ENCODE results near the gene GABPB1.

The GABPB1 gene

GRCh38 chr15:50358845-50359244 lies 3.8 kb upstream of the GABPB1 start:
- no peak overlapping the region for H3K4me3 ChIP-seq (ENCODE audit: control insufficient read depth in 1 of 7, extremely low read depth in 1 of 7, insufficient read depth in 4 of 7, low read depth in 2 of 7, low read length in 6 of 7)
- no peak overlapping the region for H3K27ac ChIP-seq (ENCODE audit: insufficient read depth in 1 of 2, low read depth in 1 of 2, low read length in 2 of 2, poor library complexity in 1 of 2, severe bottlenecking in 2 of 2)
- H3K9me3 ChIP-seq (ENCODE audit: control extremely low read depth in 1 of 5, control insufficient read depth in 4 of 5, insufficient read depth in 2 of 5, low read depth in 1 of 5, low read length in 4 of 5): no peaks in the 10 kb centered on the region
- no peaks in the 10 kb centered on the region for H3K27me3 ChIP-seq (replicated peaks in 2 of 5; ENCODE audit: control insufficient read depth in 4 of 5, insufficient read depth in 5 of 5, low read length in 4 of 5)
- POLR2A ChIA-PET: no interaction called here
- CTCF ChIA-PET: interaction anchor here (0.9 to 1.0 kb wide), 3 partner anchors 9 to 204 kb away, joined by 3 to 4 read pairs (median 3); no protein-coding TSS in a partner anchor
- peaks cover 6 to 44% (median 14%) of the 10 kb centered on the region in 4 experiments for H3K36me3 ChIP-seq (ENCODE audit: control insufficient read depth in 4 of 4, insufficient read depth in 4 of 4, low read length in 3 of 4)
- no CpG with 5 or more reads among the region's 1 CpG for WGBS (ENCODE audit: insufficient coverage)
- DNase-seq: peak; percentile 63 to 81 (median 79)
- peaks cover 15 to 25% (median 19%) of the 10 kb centered on the region in 4 experiments for H3K4me1 ChIP-seq (ENCODE audit: control extremely low read depth in 1 of 4, control insufficient read depth in 4 of 4, insufficient read depth in 4 of 4, low read length in 3 of 4)

GRCh38 chr15:50355980-50356379 lies 982 bp upstream of the GABPB1 start:
- peak overlapping the region; percentile 95 to 96 for H3K27ac ChIP-seq (ENCODE audit: insufficient read depth in 1 of 2, low read depth in 1 of 2, low read length in 2 of 2, poor library complexity in 1 of 2, severe bottlenecking in 2 of 2)
- WGBS (ENCODE audit: insufficient coverage): 0% methylated on average over 1 of the region's 2 CpGs
- DNase-seq: no peak
- H3K4me3 ChIP-seq (ENCODE audit: control insufficient read depth in 1 of 7, extremely low read depth in 1 of 7, insufficient read depth in 4 of 7, low read depth in 2 of 7, low read length in 6 of 7): peak overlapping the region in 6 of 7 experiments; percentile 82 to 99 (median 96)
- CTCF ChIA-PET: interaction anchor here (1.2 kb wide), 1 partner anchor 110 kb away, joined by 3 read pairs; no protein-coding TSS in a partner anchor
- no peaks in the 10 kb centered on the region for H3K27me3 ChIP-seq (replicated peaks in 2 of 5; ENCODE audit: control insufficient read depth in 4 of 5, insufficient read depth in 5 of 5, low read length in 4 of 5)
- H3K4me1 ChIP-seq (ENCODE audit: control extremely low read depth in 1 of 4, control insufficient read depth in 4 of 4, insufficient read depth in 4 of 4, low read length in 3 of 4): peaks cover 28 to 49% (median 35%) of the 10 kb centered on the region in 4 experiments
- POLR2A ChIA-PET: interaction anchor here (0.6 to 1.5 kb wide), 4 partner anchors 30 to 331 kb away, joined by 3 to 6 read pairs (median 4); partner anchors contain the start of genes TRPM7 and USP8
- H3K36me3 ChIP-seq (ENCODE audit: control insufficient read depth in 4 of 4, insufficient read depth in 4 of 4, low read length in 3 of 4): peaks cover 3 to 22% (median 5%) of the 10 kb centered on the region in 4 experiments
- H3K9me3 ChIP-seq (ENCODE audit: control extremely low read depth in 1 of 5, control insufficient read depth in 4 of 5, insufficient read depth in 2 of 5, low read depth in 1 of 5, low read length in 4 of 5): no peaks in the 10 kb centered on the region

- H3K4me3 ChIP-seq (ENCODE audit: control insufficient read depth in 1 of 7, extremely low read depth in 1 of 7, insufficient read depth in 4 of 7, low read depth in 2 of 7, low read length in 6 of 7): peak overlapping the region; percentile 82 to 99 (median 95)
- peaks cover 32 to 54% (median 39%) of the 10 kb centered on the region in 4 experiments for H3K4me1 ChIP-seq (ENCODE audit: control extremely low read depth in 1 of 4, control insufficient read depth in 4 of 4, insufficient read depth in 4 of 4, low read length in 3 of 4)
- ChIA-PET POLR2A (interaction anchor here (1.0 to 1.5 kb wide), 4 partner anchors 26 to 331 kb away, joined by 3 to 4 read pairs (median 3); partner anchors contain the start of genes TRPM7 and USP8), CTCF (interaction anchor here (1.2 kb wide), 1 partner anchor 110 kb away, joined by 3 read pairs; no protein-coding TSS in a partner anchor)
- H3K27ac ChIP-seq (ENCODE audit: insufficient read depth in 1 of 2, low read depth in 1 of 2, low read length in 2 of 2, poor library complexity in 1 of 2, severe bottlenecking in 2 of 2): peak overlapping the region; percentile 95 to 96
- no peaks in the 10 kb centered on the region for H3K9me3 ChIP-seq (ENCODE audit: control extremely low read depth in 1 of 5, control insufficient read depth in 4 of 5, insufficient read depth in 2 of 5, low read depth in 1 of 5, low read length in 4 of 5)
- WGBS (ENCODE audit: insufficient coverage): 0% methylated on average over 6 of the region's 8 CpGs
- peaks cover 3 to 19% (median 4%) of the 10 kb centered on the region in 4 experiments for H3K36me3 ChIP-seq (ENCODE audit: control insufficient read depth in 4 of 4, insufficient read depth in 4 of 4, low read length in 3 of 4)
- no peaks in the 10 kb centered on the region for H3K27me3 ChIP-seq (replicated peaks in 2 of 5; ENCODE audit: control insufficient read depth in 4 of 5, insufficient read depth in 5 of 5, low read length in 4 of 5)
- DNase-seq: no peak
These were observed 564 bp upstream of the GABPB1 start for GRCh38 chr15:50355619-50355905.

GRCh38 chr15:50353975-50354837 lies 792 bp downstream of the GABPB1 start:
- ChIA-PET CTCF (interaction anchor here (1.1 to 1.5 kb wide), 3 partner anchors 9 to 70 kb away, joined by 3 read pairs; partner anchors contain the start of gene USP8), POLR2A (interaction anchor here (0.6 to 1.8 kb wide), 5 partner anchors 15 to 914 kb away, joined by 3 to 7 read pairs (median 4); partner anchors contain the start of gene TRPM7)
- WGBS (ENCODE audit: insufficient coverage): 0% methylated on average over 61 of the region's 79 CpGs
- no peaks in the 10 kb centered on the region for H3K27me3 ChIP-seq (replicated peaks in 2 of 5; ENCODE audit: control insufficient read depth in 4 of 5, insufficient read depth in 5 of 5, low read length in 4 of 5)
- H3K9me3 ChIP-seq (ENCODE audit: control extremely low read depth in 1 of 5, control insufficient read depth in 4 of 5, insufficient read depth in 2 of 5, low read depth in 1 of 5, low read length in 4 of 5): no peaks in the 10 kb centered on the region
- H3K4me1 ChIP-seq (ENCODE audit: control extremely low read depth in 1 of 4, control insufficient read depth in 4 of 4, insufficient read depth in 4 of 4, low read length in 3 of 4): peaks cover 38 to 67% (median 49%) of the 10 kb centered on the region in 4 experiments
- peak; percentile 69 to 90 (median 83) for DNase-seq
- H3K36me3 ChIP-seq (ENCODE audit: control insufficient read depth in 4 of 4, insufficient read depth in 4 of 4, low read length in 3 of 4): peaks cover 0 to 12% (median 1%) of the 10 kb centered on the region in 4 experiments
- peak overlapping the region; percentile 82 to 99 (median 95) for H3K4me3 ChIP-seq (ENCODE audit: control insufficient read depth in 1 of 7, extremely low read depth in 1 of 7, insufficient read depth in 4 of 7, low read depth in 2 of 7, low read length in 6 of 7)
- H3K27ac ChIP-seq (ENCODE audit: insufficient read depth in 1 of 2, low read depth in 1 of 2, low read length in 2 of 2, poor library complexity in 1 of 2, severe bottlenecking in 2 of 2): peak overlapping the region; percentile 95 to 96

- Histone ChIP-seq H3K4me1 (ENCODE audit: control extremely low read depth in 1 of 4, control insufficient read depth in 4 of 4, insufficient read depth in 4 of 4, low read length in 3 of 4) (peaks cover 40 to 71% (median 51%) of the 10 kb centered on the region in 4 experiments), H3K36me3 (ENCODE audit: control insufficient read depth in 4 of 4, insufficient read depth in 4 of 4, low read length in 3 of 4) (peaks cover 0 to 12% (median 0%) of the 10 kb centered on the region in 4 experiments), H3K27ac (ENCODE audit: insufficient read depth in 1 of 2, low read depth in 1 of 2, low read length in 2 of 2, poor library complexity in 1 of 2, severe bottlenecking in 2 of 2) (peak overlapping the region; percentile 95 to 96), H3K4me3 (ENCODE audit: control insufficient read depth in 1 of 7, extremely low read depth in 1 of 7, insufficient read depth in 4 of 7, low read depth in 2 of 7, low read length in 6 of 7) (peak overlapping the region; percentile 82 to 99 (median 95)), H3K27me3 (replicated peaks in 2 of 5; ENCODE audit: control insufficient read depth in 4 of 5, insufficient read depth in 5 of 5, low read length in 4 of 5) (no peaks in the 10 kb centered on the region), H3K9me3 (ENCODE audit: control extremely low read depth in 1 of 5, control insufficient read depth in 4 of 5, insufficient read depth in 2 of 5, low read depth in 1 of 5, low read length in 4 of 5) (no peaks in the 10 kb centered on the region)
- CTCF ChIA-PET: interaction anchor here (0.7 to 1.5 kb wide), 4 partner anchors 12 to 71 kb away, joined by 3 to 5 read pairs (median 3); partner anchors contain the start of gene USP8
- peak; percentile 74 to 87 (median 81) for DNase-seq
- WGBS (ENCODE audit: insufficient coverage): 0% methylated on average over 4 of the region's 6 CpGs
- POLR2A ChIA-PET: interaction anchor here (0.6 to 1.8 kb wide), 3 partner anchors 14 to 914 kb away, joined by 3 to 7 read pairs (median 5); no protein-coding TSS in a partner anchor
These were observed 1.6 kb downstream of the GABPB1 start for GRCh38 chr15:50353251-50353974.

GRCh38 chr15:50350621-50351020 lies 4.4 kb downstream of the GABPB1 start:
- DNase-seq: no peak
- peak overlapping the region in 5 of 7 experiments; percentile 5 to 97 (median 67) for H3K4me3 ChIP-seq (ENCODE audit: control insufficient read depth in 1 of 7, extremely low read depth in 1 of 7, insufficient read depth in 4 of 7, low read depth in 2 of 7, low read length in 6 of 7)
- no peaks in the 10 kb centered on the region for H3K27me3 ChIP-seq (replicated peaks in 2 of 5; ENCODE audit: control insufficient read depth in 4 of 5, insufficient read depth in 5 of 5, low read length in 4 of 5)
- H3K36me3 ChIP-seq (ENCODE audit: control insufficient read depth in 4 of 4, insufficient read depth in 4 of 4, low read length in 3 of 4): peaks cover 0 to 5% (median 0%) of the 10 kb centered on the region in 4 experiments
- 80% methylated on average over 1 of the region's 3 CpGs for WGBS (ENCODE audit: insufficient coverage)
- H3K9me3 ChIP-seq (ENCODE audit: control extremely low read depth in 1 of 5, control insufficient read depth in 4 of 5, insufficient read depth in 2 of 5, low read depth in 1 of 5, low read length in 4 of 5): no peaks in the 10 kb centered on the region
- peaks cover 30 to 52% (median 36%) of the 10 kb centered on the region in 4 experiments for H3K4me1 ChIP-seq (ENCODE audit: control extremely low read depth in 1 of 4, control insufficient read depth in 4 of 4, insufficient read depth in 4 of 4, low read length in 3 of 4)
- H3K27ac ChIP-seq (ENCODE audit: insufficient read depth in 1 of 2, low read depth in 1 of 2, low read length in 2 of 2, poor library complexity in 1 of 2, severe bottlenecking in 2 of 2): peak overlapping the region; percentile 38 to 96
- ChIA-PET CTCF (interaction anchor here (1.0 to 4.8 kb wide), 7 partner anchors 8 to 474 kb away, joined by 3 to 28 read pairs (median 3); no protein-coding TSS in a partner anchor), POLR2A (no interaction called here)
